ENCODE results near the gene MED20. TPM values are rescaled to one million over a fixed set of nuclear protein-coding genes. Genes with fewer than 3 reads are reported as not detected.

The MED20 gene
- total RNA-seq, 1 experiment from 2014 or later: 31.1 TPM

- DNase-seq (ENCODE audit: low spot score): peak; percentile 78
Measured at GRCh38 chr6:41941280-41942066, 20.5 kb upstream of the MED20 start, which contains the start of gene CCND3. Gene CCND3, minus strand, starts transcription at chr6:41941808. Its CDS starts 159 bp downstream, at chr6:41941649.

- DNase-seq (ENCODE audit: low spot score): no peak
Measured at GRCh38 chr6:41940759-41941279, 19.9 kb upstream of the MED20 start.

DNA sequence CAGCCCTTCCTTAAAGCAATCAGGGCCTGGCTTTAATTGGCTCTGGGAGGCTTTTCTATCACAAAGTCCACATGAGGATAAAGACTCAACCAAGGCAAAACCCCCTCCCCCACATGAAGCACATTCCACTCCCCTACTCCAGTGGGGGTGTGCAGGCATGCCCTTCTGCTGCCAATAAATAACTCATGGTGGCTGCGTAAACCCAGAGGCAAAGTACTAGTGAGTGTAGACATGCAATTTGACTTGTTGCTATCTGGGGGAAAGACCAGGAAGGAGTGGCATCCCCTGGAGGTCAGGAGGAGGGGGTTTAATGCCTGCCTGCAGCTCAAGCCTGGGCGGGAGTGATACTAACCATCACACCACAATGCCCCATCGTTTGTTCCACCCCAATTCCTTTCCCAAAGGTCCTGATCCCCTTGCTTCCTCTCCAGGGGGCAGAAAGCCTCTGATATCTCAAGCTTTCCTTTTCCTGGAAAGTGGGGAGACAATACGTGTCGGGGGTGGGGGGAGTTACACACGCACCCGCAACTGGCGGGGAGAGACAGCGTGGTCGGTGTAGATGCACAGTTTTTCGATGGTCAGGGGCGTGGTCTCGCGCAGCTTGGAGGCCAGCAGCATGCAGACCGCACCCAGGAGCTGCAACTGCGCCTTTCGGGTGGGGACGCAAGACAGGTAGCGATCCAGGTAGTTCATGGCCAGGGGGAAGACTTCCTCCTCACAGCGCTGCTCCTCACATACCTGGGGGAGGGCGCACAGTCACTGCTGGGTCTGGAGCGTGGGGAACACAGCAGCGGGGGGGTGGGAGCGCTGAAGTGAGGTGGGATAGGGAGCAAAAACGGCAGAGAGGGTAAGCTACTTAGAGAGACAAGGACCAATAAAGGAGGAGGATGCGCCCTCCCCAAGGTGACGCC, 19.2 kb upstream of the MED20 start:
- no peak for DNase-seq (ENCODE audit: low spot score)

DNA sequence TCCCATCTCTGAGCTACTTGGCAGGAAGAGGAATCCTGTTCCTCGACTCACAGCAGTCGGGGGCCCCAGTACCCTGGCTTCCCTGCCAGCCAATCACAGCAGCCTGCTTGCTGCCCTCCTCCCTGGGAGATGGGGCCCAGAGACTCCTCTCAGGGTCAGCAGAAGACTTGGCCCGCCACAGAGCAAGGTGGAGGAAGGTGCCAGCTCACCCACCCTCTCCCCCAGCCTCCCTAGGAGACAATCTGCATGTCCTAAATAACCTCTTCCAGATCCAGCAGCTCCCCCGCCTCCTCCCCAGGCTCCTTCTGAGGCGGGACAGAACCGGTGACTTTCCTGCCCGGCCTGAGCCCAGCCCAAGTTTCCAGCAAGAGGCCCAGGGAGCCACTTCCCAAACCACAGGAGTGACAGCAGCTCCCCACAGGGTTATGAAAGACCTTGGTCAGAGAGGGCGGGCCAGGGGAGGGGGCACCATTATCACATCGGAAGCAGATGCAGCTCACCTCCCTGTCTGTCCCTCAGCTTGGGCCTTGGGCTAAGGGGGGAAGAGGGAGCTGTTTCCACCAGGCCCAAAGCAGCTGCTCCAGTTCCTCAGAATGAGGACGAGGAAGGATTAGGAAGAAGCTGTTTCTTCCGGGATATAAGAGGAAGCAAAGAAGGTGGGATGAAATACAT, 18.4 kb upstream of the MED20 start:
- peak; percentile 15 for DNase-seq (ENCODE audit: low spot score)

GRCh38 chr6:41938590-41939175, 17.7 kb upstream of the MED20 start:
- no peak for DNase-seq (ENCODE audit: low spot score)

DNA sequence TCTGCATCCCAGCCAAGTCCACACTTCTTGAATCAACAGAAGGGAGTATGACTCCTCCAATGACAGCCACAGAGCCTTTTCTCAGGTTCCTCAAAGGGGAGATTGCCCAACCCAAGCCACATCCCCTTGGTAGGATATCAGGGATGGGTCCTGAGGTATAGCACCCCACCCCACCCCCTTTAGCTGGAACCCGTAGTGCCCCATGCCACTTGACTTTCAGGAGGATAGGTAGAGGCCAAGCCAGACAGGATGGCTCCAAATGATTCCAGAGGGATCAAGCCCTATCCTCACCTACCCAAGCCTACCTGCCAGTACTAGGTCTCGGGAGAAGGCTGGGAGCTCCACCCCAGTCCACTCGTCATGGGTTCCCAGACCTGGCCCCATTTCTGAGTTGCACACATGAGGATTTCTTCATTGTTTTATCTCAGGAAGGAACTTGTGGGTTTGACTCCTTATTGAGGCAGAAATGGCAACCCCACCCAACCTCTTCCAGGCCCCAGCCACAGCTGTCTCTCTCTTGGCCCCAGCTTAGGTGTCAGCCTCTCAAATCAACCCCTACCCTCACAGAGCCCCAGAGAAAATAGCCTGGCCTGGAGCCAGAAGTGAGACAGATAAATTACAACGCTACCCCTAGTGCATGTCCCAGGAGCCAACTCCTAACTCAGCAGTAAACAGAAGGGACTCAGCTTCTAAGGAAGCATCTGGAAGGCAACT, 17.1 kb upstream of the MED20 start:
- DNase-seq (ENCODE audit: low spot score): no peak

DNA sequence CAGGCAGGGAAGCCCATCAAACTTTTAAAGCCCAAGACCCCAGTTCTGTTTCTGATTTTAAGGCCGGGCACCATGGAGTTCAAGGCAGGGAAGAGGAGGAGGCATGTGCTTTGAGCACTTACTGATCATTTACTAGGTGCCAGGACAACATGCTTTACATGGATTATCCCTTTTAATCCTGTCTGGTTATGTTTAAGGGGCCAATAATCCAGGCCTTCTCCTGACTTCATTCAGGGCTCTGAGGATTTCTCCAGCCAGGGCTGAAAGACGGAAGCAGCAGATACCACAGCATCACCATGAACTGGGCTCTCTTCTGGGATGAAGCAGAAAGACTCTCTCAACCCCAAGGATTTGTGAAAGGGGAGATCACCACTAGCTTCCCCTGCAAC, 16.5 kb upstream of the MED20 start:
- no peak for DNase-seq (ENCODE audit: low spot score)

GRCh38 chr6:41936073-41936837, 15.3 kb upstream of the MED20 start:
- DNase-seq (ENCODE audit: low spot score): peak; percentile 89

- no peak for DNase-seq (ENCODE audit: low spot score)
Measured at GRCh38 chr6:41935685-41936072, 14.7 kb upstream of the MED20 start.

GRCh38 chr6:41935193-41935574, 14.2 kb upstream of the MED20 start:
- DNase-seq (ENCODE audit: low spot score): no peak

GRCh38 chr6:41934278-41935192, 13.6 kb upstream of the MED20 start:
- DNase-seq (ENCODE audit: low spot score): no peak

GRCh38 chr6:41932378-41932777, 11.4 kb upstream of the MED20 start:
- no peak for DNase-seq (ENCODE audit: low spot score)

DNA sequence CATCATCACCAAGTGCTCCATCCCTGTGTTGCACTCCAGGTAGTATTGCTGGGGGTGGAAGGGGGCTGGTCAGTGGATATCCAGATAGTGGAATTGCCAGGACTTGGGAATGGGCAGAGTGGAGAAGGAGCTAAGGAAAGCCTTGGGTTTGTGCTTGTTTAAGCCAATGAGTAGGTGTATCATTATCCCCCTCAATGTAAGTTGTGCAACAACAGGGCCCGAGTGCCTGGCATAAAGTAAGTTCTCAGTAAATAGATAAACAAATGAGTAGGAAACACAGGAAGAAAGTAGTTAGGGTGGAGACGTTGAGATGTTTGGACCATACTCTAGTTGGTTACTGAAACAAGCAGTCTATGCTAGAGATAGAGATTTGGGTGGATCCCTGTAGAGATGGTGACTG, 10.9 kb upstream of the MED20 start:
- DNase-seq (ENCODE audit: low spot score): no peak

DNA sequence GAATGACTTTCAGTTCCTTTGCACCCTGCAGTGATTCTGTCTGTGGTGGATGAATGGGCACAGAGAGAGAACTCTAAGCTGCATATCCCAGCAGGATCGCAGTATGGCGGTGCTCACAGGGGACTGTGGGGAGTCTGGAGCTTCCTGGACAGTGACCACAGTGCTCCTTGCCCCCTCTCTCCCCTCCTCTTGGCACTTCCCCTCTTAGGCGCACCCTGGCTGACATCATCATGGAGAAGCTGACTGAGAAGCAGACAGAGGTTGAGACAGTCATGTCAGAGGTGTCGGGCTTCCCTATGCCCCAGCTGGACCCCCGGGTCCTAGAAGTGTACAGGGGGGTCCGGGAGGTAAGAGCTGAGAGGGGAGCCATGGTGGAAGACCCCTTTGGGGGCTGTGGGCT, 9.0 kb upstream of the MED20 start:
- DNase-seq (ENCODE audit: low spot score): no peak

DNA sequence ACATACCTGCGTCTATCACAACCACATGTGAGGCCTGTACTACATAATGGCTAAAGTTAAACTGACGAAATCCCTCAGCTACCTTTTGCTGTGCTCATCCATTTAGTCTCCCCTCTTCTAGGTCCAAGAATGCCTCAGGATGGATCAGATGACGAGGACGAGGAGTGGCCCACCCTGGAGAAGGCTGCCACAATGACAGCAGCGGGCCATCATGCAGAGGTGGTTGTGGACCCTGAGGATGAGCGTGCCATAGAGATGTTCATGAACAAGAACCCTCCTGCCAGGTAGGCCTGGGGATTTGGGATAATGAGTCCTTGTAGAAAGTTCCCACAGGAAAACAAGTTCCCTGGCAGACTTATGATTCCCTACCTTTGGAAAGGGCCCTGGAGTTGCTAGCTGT, 6.3 kb upstream of the MED20 start:
- no peak for DNase-seq (ENCODE audit: low spot score)

DNA sequence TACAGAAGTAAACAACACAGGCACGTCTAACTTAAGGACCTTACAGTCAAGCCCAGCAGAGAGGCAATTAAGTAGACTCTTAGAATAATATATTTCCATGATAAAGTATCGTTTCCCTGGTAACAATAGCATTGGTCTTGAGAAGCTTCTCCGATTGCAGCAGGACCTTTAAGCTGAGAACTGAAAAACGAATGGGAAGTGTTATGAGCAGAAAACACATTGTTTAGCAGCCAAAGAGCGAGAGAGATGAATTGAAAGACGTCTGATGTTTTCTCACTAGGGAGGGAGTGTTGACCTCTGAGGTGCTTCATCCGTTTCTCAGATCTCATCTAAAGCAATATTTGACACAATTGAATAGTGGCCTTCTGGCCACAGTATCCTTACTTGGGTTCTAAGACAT, 1.2 kb upstream of the MED20 start:
- DNase-seq (ENCODE audit: low spot score): no peak

GRCh38 chr6:41921712-41921998, 716 bp upstream of the MED20 start:
- no peak for DNase-seq (ENCODE audit: low spot score)

DNA sequence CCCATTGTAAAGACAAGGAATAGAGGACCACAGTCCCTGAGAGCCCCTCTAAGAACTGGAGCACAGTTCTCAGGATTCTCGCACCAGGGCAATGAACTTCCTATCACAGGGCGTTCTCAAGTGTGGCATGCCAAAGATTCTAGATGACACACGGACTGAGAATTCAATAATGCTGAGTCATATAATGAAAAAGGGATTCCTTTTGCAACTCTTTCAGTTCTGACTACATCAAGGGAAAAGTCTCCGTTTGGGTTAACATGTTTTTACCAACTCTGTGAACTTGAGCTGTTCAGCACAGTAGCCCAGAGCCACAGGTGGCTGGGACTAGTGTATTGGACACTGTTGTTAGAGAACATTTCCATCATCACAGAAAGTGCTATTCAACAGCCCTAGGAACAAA, 3.4 kb downstream of the MED20 start:
- DNase-seq (ENCODE audit: low spot score): peak; percentile 94

DNA sequence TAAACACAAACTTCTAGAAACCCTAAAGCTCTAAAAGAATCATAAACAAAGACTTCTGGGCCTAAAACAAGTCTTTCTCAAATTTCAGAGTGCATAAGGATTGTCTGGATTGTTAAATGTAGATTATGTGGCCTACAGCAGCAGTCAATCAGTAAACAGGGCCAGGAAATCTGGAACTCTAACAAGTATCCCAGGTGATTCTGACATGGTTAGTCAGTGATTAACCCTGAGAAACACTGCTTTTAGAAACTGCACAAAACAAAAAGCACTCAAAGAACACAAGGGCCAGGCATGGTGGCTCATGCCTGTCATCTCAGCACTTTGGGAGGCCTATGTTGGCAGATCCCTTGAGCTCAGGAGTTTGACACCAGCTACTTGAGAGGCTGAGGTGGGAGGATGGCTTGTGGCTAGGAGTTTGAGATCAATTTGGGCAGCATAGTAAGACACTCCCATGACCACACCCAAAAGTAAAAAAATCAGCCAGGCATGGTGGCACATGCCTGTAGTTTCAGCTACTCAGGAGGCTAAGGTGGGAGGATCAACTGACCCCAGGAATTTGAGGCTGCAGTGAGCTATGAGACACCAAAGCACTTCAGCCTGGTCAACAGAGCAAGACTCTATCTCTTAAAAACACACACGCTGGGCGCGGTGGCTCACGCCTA, 5.9 kb downstream of the MED20 start:
- no peak for DNase-seq (ENCODE audit: low spot score)

All from A172 (cell line).